ENCODE data around the gene LPO. TPM values are rescaled to one million over a fixed set of nuclear protein-coding genes. Genes with fewer than 3 reads are reported as not detected.

The LPO gene
- total RNA-seq, 2 donors from 2014 or later = not detected

DNA sequence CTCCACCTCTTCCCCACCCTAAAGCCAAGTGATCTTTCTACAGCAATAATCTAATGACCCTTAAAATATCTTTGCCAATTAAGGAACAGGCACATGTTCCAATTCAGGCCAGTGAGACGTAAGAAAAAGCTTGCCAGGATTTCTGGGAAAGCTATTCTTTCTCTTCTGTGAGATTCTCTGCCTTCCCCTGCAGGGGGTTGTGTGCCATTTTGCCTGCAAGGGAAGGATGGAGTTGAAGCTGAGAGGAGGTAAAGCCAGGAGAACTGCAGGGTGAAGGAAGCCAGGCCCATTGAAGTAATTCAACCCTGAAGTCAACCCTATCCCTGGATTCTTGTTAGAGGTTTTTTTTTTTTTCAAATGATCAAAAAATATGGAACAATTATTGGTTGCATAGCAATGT, 9.0 kb upstream of the LPO start:
- peak; percentile 70 for DNase-seq
- WGBS, 2 experiments (ENCODE audit: insufficient coverage in 1 of 2, insufficient read length in 1 of 2) = 75 to 78% methylated on average over 1 of the region's 1 CpG
- Histone ChIP-seq H3K9me3 (ENCODE audit: control insufficient read depth, low read length) (no peaks in the 10 kb centered on the region), H3K27me3 (ENCODE audit: control insufficient read depth, insufficient read depth, low read length, poor library complexity, severe bottlenecking) (peaks cover 21% of the 10 kb centered on the region), H3K9ac (ENCODE audit: extremely low read depth, low read length, poor library complexity, severe bottlenecking) (no peak overlapping the region), H3K4me3 (ENCODE audit: low read length) (no peak overlapping the region), H3K36me3 (ENCODE audit: control insufficient read depth, insufficient read depth, low read length) (no peaks in the 10 kb centered on the region), H3K27ac (ENCODE audit: low read depth, low read length) (no peak overlapping the region), H3K4me1 (ENCODE audit: control insufficient read depth, insufficient read depth, low read length) (no peaks in the 10 kb centered on the region)
- Mint-ChIP-seq H3K27me3 (ENCODE audit: insufficient read depth) (peaks cover 73% of the 10 kb centered on the region), H3K27ac (no peak overlapping the region), H3K4me1 (peaks cover 12% of the 10 kb centered on the region), H3K9me3 (no peaks in the 10 kb centered on the region), H3K36me3 (ENCODE audit: low read depth) (no peaks in the 10 kb centered on the region), H3K4me3 (no peak overlapping the region)
- TF ChIP-seq, protein P1, sequence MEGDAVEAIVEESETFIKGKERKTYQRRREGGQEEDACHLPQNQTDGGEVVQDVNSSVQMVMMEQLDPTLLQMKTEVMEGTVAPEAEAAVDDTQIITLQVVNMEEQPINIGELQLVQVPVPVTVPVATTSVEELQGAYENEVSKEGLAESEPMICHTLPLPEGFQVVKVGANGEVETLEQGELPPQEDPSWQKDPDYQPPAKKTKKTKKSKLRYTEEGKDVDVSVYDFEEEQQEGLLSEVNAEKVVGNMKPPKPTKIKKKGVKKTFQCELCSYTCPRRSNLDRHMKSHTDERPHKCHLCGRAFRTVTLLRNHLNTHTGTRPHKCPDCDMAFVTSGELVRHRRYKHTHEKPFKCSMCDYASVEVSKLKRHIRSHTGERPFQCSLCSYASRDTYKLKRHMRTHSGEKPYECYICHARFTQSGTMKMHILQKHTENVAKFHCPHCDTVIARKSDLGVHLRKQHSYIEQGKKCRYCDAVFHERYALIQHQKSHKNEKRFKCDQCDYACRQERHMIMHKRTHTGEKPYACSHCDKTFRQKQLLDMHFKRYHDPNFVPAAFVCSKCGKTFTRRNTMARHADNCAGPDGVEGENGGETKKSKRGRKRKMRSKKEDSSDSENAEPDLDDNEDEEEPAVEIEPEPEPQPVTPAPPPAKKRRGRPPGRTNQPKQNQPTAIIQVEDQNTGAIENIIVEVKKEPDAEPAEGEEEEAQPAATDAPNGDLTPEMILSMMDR (conservative IDR thresholded peaks at IDR 0.05) = no peak

DNA sequence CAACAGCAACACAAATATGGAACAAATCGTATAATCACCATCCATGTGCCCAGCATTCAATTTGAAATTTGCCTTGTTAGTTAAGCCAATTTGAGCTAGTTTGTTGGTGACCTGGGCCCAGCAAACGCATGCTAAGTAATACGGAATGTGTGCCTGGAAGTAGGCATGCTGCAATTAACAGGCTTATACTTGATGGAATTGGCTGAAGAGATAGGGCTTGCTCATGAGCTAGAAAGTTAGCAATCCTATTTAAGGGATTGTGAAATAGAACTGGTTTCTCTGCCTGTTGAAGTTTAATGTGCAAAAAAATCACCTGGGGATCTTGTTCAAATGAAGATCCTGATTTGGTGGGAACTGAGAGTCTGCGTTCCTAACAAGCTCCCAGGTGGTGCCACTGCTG, 8.5 kb upstream of the LPO start:
- TF ChIP-seq, protein P1 (conservative IDR thresholded peaks at IDR 0.05) = no peak
- H3K4me1 Mint-ChIP-seq = peaks cover 12% of the 10 kb centered on the region
- H3K9me3 ChIP-seq (ENCODE audit: control insufficient read depth, low read length) = no peaks in the 10 kb centered on the region
- no peak overlapping the region for H3K4me3 Mint-ChIP-seq
- no peak for DNase-seq
- no peaks in the 10 kb centered on the region for H3K9me3 Mint-ChIP-seq
- no peak overlapping the region for H3K27ac Mint-ChIP-seq
- no peak overlapping the region for H3K9ac ChIP-seq (ENCODE audit: extremely low read depth, low read length, poor library complexity, severe bottlenecking)
- H3K36me3 ChIP-seq (ENCODE audit: control insufficient read depth, insufficient read depth, low read length) = no peaks in the 10 kb centered on the region
- H3K27me3 Mint-ChIP-seq (ENCODE audit: insufficient read depth) = peaks cover 75% of the 10 kb centered on the region
- no peak overlapping the region for H3K4me3 ChIP-seq (ENCODE audit: low read length)
- no peaks in the 10 kb centered on the region for H3K36me3 Mint-ChIP-seq (ENCODE audit: low read depth)
- H3K27ac ChIP-seq (ENCODE audit: low read depth, low read length) = no peak overlapping the region
- 89 to 100% methylated on average over 4 of the region's 4 CpGs for WGBS, 2 experiments (ENCODE audit: insufficient coverage in 1 of 2, insufficient read length in 1 of 2)
- H3K4me1 ChIP-seq (ENCODE audit: control insufficient read depth, insufficient read depth, low read length) = no peaks in the 10 kb centered on the region
- H3K27me3 ChIP-seq (ENCODE audit: control insufficient read depth, insufficient read depth, low read length, poor library complexity, severe bottlenecking) = peaks cover 26% of the 10 kb centered on the region

DNA sequence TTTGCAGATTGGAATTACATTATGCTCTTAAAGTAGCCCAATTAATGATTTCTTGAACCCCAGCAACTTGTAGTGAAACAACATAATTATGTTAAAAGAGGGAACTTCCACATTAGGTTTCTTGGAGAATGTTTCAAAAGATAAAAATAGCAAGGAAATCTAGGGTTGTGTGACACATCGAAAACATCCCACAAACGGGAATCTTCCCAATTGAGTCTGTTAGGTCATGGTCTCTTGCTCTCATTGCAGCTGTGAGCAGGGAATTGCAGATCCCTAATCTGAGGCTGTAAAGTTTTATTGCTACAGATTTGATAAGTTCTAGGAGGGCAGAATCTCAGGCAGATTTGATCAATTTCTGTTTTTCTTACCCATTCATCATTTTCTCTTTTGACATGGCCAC, 6.7 kb upstream of the LPO start:
- no peak overlapping the region for H3K4me3 Mint-ChIP-seq
- DNase-seq = no peak
- H3K27me3 Mint-ChIP-seq (ENCODE audit: insufficient read depth) = peaks cover 79% of the 10 kb centered on the region
- no peaks in the 10 kb centered on the region for H3K36me3 Mint-ChIP-seq (ENCODE audit: low read depth)
- Histone ChIP-seq H3K4me3 (ENCODE audit: low read length) (no peak overlapping the region), H3K4me1 (ENCODE audit: control insufficient read depth, insufficient read depth, low read length) (no peaks in the 10 kb centered on the region), H3K9me3 (ENCODE audit: control insufficient read depth, low read length) (no peaks in the 10 kb centered on the region), H3K27me3 (ENCODE audit: control insufficient read depth, insufficient read depth, low read length, poor library complexity, severe bottlenecking) (peaks cover 44% of the 10 kb centered on the region), H3K36me3 (ENCODE audit: control insufficient read depth, insufficient read depth, low read length) (no peaks in the 10 kb centered on the region), H3K9ac (ENCODE audit: extremely low read depth, low read length, poor library complexity, severe bottlenecking) (no peak overlapping the region), H3K27ac (ENCODE audit: low read depth, low read length) (no peak overlapping the region)
- TF ChIP-seq, protein P1 (conservative IDR thresholded peaks at IDR 0.05) = no peak
- H3K27ac Mint-ChIP-seq = no peak overlapping the region
- 90% methylated on average over 2 of the region's 2 CpGs for WGBS, 2 experiments (ENCODE audit: insufficient coverage in 1 of 2, insufficient read length in 1 of 2)
- H3K9me3 Mint-ChIP-seq = no peaks in the 10 kb centered on the region
- H3K4me1 Mint-ChIP-seq = peaks cover 12% of the 10 kb centered on the region

All from endodermal cell (in vitro differentiated cells).